Left cardiac atrium (tissue), 4 donors: Measurements from ENCODE around the gene TNFRSF25. TPM values are rescaled to one million over a fixed set of nuclear protein-coding genes. Genes with fewer than 3 reads are reported as not detected.

Source experiments
- ATAC-seq, 2 donors: fragments of 200-7000 bp; cut with Tn5 transposase; one replicate each; pipeline ENCODE4 v1.9.1; 2020; ENCODE audit warnings: mild to moderate bottlenecking in 2 of 2, moderate library complexity in 2 of 2
- DNase-seq: peaks from one replicate; pipeline ENCODE4 v3.0.0-alpha.2; 2020
- intact Hi-C, 2 donors: fragments of 100-400 bp; cut with DNase I; formaldehyde crosslinking; loops; one replicate each; pipeline versions ENCODE4 v1.14.1 to v1.15.1; 2022 to 2023
- total RNA-seq, 2 donors: library from RNA; stranded (reverse); fragmentation: NEBNext Ultra II Directional; extraction: Animal tissue kit (Norgen Biotek cat#: 25700); gene quantifications; one replicate each; pipeline ENCODE4 v1.2.1, GENCODE V29; 2021
- donor health status: DM: no; HTN: yes; CAD: no.
- donor health status: DM: no; HTN: yes; CAD: no; lungs with severe emphysema.
- donor health status: DM: yes; HTN: yes; CAD: no.
- donor health status: Dilated cardiomyopathy.

TNFRSF25 gene
- total RNA-seq, 2 donors from 2014 or later: 5.5 to 5.9 TPM

DNA sequence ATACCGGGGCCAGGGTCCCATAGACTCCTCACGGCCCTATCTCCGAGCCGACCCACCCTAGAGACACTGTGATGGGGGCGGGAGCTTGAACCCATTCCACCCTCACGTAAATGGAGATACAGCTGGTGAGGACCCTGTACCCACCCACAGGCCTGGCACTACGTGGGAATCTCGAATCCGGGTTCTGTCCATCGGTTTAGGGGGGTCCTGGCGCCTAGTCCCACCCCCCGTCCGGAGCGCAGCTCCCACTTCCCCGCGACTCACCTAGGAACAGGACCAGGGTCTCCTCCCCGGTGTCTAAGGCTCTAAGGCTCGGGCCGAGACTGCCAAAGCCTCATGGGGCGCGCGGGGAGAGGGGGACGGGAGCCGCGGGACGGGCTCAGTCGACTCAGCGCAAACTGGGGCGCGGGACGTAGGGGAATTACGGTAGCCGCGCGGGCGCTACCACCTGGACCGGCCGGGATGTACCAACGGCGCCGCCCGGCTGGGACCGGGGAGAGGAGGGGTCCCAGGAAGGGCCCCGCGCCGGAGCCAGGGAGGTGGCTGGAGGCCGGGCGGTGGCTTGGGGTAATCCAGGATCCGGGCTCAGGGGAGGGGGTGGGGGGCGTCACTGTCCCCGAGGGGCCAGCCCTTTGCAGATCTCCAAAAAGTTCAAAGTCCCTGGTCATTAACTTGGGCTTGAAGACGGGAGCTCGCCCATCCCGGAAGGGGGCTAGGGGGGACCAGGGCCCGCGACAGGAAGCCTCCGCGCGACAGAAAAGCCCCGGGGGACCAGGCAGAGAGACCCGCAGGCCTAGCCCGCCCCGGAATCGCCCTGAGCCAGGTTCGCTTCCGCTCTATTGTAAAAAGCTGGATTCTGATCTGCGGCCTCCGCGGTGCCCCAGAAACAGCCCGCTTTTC lies 24.5 kb upstream of the TNFRSF25 start:
- peak; percentile 67 to 81 for ATAC-seq
- intact Hi-C loops: no loop called here
- peak; percentile 71 for DNase-seq

DNA sequence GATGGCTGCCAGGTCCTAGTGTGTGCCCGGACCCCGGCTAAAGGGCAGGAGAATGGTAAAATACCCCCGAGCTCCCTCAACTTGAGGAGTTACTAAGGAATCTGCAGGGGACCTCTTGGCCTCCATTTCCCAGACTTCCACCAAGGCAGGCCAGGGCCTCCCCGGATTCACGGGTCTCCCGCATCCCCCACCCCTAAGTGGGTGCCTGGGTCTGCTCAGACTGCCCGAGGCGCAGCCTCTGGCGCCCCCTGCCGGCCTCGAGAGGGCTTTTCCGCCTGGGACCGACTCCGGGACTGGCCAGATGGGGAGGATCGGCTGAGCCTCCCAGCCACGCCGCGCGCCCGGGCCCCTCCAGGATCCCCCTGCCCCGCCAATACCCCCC lies 23.8 kb upstream of the TNFRSF25 start:
- DNase-seq (peak; percentile 77), ATAC-seq (peak; percentile 71 to 77)
- intact Hi-C loops: loop anchor here in 1 of 2 donors (5.0 kb wide), 2 partner anchors 63 to 153 kb away; partner anchors contain the start of gene NOL9

DNA sequence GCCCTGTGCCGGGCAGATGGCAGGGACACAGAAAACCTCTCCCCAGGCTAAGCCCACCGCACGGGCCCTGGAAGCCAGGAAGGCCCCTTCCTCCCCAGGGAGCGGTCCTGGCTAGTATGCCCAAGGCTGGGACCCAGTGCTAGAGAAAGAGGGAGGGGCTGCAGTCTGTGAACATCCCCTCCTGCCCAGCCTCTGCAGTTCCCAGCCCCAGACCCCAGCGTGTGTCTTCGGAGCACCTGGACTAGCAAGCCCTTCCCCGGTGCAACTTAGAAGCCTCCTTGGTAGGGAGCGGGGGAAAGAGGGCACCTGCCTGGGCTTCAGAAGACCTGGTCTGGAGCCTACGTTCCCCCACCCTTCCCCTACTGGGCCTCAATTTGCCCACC lies 23.4 kb upstream of the TNFRSF25 start:
- intact Hi-C loops: loop anchor here in 1 of 2 donors (5.0 kb wide), 2 partner anchors 63 to 153 kb away; partner anchors contain the start of gene NOL9

DNA sequence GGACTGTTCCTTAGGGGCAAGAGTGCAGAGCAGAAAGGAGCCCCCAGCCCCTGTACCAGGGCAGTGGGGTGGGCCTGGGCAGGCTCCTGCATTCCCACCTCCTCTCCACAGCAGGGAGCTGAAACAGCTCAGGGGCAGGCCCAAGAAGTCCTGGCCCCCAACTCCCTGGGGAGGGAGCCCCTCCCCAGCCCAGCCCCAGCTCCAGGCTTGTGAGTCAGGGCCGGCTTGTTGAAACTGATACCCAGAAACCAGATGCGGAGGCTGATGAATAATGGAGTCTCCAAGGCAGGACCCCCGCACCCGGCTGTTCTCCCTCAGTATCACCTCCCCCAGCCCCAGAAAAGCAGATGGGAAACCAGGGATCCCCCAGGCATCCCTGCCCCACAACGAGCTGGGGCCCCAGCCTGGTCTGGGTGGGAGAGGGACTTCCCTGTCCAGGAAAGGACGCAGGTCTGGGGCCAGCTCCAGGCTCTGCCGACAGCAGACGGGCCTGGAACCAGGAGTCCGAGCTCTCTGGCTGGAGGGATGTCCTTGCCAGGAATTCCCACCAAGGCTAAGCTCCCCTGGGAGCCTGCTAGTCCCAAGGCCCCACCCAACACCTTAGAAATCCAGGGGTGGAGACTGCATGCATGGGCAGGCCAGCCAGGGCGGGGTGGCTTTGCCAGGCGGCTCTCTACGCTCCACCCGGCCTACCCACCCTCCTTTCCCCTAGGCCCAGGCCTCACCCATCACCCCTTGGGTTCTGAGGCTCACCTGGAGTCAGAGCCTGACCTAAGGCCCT lies 22.8 kb upstream of the TNFRSF25 start:
- intact Hi-C loops: loop anchor here in 1 of 2 donors (5.0 kb wide), 2 partner anchors 64 to 154 kb away; partner anchors contain the start of gene NOL9
- ATAC-seq: no peak
- DNase-seq: no peak

More for the DNA sequence above, 23.4 kb upstream of the TNFRSF25 start:
- DNase-seq: no peak
- ATAC-seq: no peak

DNA sequence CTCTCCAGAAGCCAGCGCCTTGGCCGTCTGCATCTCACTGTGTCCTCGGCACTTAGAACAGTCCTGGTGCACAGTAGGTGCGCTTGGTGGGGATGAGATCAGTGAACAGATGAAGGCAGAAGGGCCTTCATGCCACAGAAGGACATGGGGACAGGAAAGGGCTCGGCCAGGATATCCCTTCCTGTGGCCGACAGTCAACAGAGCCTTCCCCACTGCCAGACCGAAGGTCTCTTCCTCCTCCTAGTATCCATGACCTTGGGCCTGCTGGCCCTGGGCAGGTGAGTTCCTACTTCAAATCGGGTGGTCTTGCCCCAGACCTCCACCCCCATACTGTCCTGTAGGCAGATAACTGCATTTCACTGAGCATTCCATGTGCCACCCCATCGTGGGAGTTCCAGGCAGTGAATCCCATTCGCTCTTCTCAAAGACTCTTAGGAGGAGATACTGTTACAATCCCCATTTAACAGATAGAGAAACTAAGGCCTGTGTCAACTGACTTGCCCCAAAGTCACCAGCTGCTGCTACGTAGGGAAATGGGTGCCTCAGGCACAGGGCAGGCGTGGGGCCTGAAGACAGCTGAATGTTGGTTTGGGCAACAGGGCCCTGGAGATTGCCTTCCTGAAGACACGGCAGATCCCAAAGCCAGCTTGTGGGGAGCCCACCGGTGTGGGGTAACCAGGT lies 22.0 kb upstream of the TNFRSF25 start:
- DNase-seq: no peak
- intact Hi-C loops: loop anchor here in 1 of 2 donors (5.0 kb wide), 2 partner anchors 64 to 154 kb away; partner anchors contain the start of gene NOL9
- no peak for ATAC-seq

DNA sequence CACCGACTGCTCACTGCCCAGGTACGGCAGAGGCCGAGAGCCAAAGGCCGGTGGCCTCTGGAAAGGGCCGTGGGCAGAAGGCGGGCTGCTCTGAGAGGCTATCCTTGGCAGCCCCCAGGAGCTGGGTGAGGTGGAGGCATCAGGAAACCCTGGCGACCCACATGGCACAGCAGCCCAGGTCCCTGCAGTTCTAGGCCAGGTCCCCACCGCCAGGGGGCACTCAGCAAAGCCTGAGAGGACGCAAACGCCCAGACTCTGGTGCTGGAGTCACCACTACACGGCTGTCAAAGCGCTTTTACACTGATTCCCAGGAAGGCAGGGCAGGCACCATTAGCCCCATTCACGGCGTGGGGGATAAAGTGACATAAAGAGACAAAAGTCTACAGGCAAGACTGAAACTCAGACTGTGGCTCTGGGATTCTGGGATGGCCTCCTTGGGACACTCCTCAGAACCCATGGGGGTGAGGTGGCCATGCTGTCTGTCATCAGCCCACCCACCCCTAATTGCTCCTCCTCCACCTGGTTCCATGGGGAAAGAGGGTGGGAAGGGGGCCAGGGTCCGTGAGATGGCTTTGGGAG lies 20.5 kb upstream of the TNFRSF25 start:
- DNase-seq: peak; percentile 91
- intact Hi-C loops: loop anchor here in 1 of 2 donors (5.0 kb wide), 2 partner anchors 66 to 156 kb away; partner anchors contain the start of gene NOL9
- peak; percentile 67 to 73 for ATAC-seq

DNA sequence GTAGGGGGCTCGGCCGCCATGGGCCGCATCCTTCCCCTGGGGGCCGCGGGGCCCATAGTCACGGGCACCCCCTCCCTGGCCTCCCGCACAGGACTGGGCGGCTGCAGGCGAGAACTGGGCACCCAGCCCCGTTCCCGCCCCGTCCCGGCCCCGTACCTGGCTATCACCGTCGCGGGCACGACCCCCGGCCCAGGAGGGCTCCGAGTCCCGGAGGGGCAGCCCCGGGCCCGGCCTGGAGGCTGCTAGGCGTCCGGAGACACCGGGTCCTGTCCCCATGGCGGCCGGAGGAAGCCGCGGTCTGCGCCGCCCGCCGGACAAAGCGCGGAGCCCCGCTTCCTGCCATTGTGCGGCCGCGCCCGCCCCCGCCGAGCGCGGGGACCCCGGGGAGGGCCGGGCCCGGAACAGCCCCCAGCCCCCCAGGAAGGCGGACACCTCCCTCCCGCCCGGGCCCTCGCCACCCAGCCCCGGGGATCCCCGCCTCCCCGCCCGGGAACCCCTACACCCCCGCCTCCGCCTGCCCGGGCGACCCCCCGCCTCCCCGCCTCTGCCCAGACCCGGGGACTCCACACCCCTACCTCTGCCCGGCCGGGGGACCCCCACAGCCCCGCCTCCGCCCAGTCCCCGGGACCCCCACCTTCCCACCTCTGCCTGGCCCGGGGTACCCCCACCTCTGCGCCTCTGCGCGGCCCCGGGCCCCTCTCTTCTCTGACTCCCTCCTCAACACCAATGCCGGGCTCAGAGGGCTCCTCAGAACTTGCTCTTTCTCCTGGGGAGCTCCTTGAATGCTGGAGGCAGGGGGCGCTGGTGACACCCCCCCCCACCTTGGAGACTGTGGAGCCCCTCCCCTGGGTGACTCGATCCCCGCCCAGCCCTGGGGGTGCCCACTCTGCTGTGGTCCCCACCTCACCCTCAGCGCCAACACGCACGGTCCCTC lies 19.5 kb upstream of the TNFRSF25 start:
- DNase-seq: no peak
- peak; percentile 6 to 17 for ATAC-seq

DNA sequence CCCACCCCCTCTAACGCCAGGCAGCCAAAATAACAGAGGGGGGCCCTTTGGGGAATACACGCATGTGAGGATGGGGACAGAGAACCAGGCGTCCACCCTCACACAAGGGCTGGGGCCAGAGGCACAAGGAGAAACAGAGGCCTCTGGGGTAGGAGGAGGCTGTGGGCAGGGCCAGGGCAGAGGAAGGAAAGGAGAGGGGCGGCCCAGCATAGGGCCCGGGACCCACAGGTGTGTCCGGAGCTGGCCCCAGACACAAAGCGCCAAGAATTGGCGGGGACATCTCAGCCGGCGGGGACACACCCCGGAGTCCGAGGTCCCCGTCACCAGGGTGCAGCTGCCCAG lies 18.8 kb upstream of the TNFRSF25 start:
- intact Hi-C loops: loop anchor here in 1 of 2 donors (5.0 kb wide), 2 partner anchors 68 to 158 kb away; partner anchors contain the start of gene NOL9
- ATAC-seq (peak in 1 of 2 donors; percentile 28), DNase-seq (no peak)

More for the DNA sequence above, 19.5 kb upstream of the TNFRSF25 start:
- intact Hi-C loops: loop anchor here in 1 of 2 donors (5.0 kb wide), 2 partner anchors 67 to 157 kb away; partner anchors contain the start of gene NOL9

DNA sequence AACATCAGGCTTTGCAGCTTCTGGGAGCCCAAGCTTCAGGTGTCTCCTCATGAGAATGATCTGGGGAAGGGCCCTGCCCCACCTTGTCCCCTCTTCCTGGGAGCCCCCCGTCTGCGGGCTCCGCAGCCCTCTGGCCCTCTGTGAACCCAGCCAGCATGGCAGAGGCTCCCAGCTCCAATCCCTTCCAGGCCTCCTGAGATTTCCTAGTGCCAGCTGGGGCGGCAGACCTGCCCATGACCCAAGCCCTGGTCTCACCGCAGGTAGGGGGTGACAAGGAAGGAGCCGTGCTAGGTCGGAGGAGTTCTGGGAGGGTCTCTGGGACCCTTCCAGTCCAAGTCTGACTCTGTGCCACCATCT lies 17.8 kb upstream of the TNFRSF25 start:
- no peak for ATAC-seq
- no peak for DNase-seq
- intact Hi-C loops: no loop called here

DNA sequence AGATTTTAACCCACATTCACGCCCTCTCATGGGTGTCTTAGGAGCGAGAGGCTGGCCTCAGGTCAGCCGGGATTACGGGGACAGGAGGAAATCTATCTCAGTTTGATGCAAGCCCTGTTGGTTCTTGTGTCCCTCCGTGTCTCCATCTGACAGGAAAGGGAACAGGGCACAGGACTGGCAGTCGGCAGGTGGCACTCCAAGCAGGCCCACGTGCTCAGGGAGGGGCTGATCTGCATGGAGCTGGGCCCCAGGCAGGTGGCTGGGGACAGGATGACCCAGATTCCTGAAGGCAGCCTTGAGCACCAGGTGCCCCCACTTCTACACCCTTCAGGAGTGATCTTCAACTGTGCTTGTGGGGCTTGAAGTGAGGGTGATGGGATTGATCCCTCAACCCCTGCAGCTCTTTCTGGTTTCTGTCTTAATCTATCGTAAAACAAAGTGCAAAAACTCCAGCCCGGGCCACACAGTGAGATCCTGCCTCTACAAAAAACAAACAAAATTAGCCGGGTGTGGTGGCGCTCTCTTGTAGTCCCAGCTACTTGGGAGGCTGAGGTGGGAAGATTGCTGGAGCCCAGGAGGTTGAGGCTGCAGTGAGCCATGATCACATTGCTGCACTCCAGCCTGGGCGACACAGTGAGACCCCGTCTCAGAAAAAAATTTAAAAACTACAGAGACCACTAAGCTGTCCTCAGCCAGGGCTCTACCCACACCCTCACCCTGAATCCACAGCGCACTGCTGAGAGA lies 17.2 kb upstream of the TNFRSF25 start:
- intact Hi-C loops: no loop called here
- ATAC-seq (no peak), DNase-seq (no peak)

DNA sequence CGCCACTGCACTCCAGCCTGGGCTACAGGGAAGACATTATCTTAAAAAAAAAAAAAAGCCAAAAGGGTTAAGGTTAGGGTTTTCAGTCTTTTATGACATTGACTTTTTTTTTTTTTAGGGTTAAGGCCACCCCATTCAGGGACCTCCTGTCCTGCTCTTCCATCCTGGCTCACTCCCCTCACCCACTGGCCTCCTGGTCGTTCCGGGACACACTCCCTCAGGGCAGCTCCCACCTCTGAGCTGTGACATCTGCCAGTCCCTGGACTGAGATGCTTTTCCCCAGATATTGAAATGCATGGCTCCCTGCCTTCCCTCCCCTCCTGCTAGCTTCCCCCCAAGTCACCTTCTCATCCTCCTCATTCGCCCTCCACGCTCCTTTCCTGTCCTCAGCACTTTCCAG lies 15.8 kb upstream of the TNFRSF25 start:
- DNase-seq: no peak
- ATAC-seq: no peak
- intact Hi-C loops: no loop called here

DNA sequence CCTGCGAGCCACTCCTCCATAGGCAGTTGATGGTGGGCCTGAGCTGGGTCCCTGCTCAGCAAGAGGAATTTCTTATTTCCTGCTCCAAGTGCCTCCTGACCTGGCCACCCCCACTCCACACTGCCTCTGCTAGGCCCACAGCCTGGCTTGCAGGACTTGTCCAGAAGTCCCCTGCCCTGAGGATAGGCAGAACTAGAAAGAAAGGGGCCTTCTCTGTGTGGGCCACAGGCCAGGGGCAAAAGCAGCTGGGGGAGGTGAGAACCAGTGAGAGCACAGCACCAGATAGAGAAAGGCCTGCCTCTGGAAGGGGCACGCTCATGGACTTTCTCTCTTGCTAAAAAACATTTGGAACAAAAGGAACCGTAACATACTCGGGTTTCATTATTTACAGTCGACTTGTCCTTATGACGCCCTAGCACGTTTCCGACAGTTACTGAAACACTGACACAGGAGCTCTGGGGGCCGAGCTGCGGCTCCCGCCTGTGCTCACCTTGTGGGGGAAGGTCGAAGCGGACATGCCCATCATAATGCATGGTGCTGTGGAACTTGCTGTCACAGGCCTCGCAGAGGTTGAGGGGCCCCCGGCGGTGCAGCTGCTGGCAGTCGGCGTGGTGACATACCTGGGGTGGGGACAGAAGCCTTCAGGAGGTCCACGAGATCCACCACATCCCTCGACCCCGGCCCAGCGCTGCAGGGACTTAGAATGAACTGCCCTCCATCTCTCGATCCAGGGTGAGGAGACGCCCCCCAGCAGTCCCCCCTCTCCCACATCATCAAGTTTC lies 11.3 kb upstream of the TNFRSF25 start:
- no peak for ATAC-seq
- DNase-seq: no peak
- intact Hi-C loops: no loop called here

DNA sequence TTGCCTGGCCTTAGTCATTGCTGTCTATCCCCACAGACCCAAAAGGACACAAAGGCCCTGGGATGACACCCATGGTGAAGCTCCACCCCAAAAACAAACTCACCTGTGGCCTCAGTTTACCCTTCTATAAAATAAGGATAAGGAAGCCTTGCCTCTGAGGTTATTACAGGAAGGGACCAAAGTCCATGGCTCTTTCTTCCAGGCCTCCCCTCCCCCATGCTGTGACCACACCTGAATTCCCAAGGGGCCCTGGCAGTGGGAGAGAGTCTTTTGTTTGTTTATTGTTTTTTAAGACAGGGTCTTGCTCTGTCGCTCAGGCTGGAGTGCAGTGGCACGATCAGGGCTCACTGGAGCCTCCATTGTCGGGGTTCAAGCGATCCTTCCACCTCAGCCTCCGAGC lies 10.5 kb upstream of the TNFRSF25 start:
- DNase-seq (no peak), ATAC-seq (no peak)
- intact Hi-C loops: no loop called here

DNA sequence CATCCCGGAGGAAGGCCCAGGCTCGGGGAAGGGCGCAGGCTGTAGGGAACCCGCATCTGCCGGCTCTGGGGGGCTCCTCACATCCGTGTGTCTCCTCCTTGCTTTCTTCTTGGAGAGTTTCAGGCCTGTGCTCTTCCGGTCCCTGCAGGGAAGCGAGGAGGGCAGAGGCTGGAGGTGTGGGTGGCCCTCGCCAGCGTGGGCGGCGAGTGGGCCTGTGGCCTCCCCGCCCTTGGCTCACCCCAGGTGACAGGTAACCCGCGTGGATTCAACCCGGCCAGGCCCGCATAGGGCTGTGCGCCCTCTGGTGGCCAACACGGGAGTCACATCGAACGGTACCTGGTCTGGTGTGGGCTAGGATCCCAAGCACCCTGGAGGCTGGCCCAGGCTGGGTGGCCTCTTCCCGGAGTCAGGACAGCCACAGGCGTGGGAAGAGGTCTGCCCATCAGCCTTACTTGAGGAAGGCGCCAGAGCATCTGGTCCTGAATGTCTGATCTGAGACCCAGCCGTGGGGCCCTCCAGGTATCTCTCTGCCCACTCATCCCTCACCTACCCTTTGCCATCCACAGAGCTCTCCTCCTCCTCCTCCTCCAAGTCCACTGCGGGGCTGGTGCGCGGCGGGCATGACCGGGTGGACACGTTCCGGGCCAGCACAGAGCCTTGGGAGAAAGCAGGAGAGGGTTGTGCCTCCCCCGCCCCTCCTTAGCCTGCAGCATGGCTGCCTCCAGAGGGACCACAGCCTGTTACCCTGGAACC lies 9.6 kb upstream of the TNFRSF25 start:
- ATAC-seq: peak; percentile 70 to 75
- DNase-seq: peak; percentile 69
- intact Hi-C loops: no loop called here

DNA sequence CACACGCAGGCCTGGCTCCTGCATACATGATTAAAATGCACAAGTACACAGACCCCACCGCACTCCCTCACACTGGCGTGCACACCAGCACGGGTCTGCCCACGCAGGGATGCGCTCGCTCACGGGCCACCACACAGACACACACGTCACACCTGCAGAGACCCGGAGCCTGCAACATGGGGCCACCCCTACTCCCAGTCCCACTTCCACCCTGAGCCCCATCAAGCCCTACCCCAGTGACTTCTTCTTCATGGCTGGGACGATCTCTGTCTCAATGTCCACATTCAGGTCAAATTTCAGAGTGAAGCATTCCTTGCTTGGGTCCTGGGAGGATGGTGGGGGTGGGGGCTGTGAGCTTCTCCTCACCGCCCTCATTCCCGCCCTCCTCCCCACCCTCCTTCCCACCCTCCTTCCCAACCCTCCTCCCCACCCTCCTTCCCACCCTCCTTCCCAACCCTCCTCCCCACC lies 8.9 kb upstream of the TNFRSF25 start:
- intact Hi-C loops: no loop called here
- DNase-seq (no peak), ATAC-seq (no peak)
